NCI-H128 (cell line): Measurements from ENCODE around the gene PIK3R3.
"Not testable (repeated sequence)": the region's sequence is repeated elsewhere in the genome, so short reads cannot be mapped to it uniquely, and the experiment has no call there.

ENCODE experiments used
- DNase-seq: peaks from one replicate; lab custom pipeline; 2025; ENCODE audit not compliant: unreplicated experiment; lab: John Stamatoyannopoulos, UW

Gene PIK3R3

DNA sequence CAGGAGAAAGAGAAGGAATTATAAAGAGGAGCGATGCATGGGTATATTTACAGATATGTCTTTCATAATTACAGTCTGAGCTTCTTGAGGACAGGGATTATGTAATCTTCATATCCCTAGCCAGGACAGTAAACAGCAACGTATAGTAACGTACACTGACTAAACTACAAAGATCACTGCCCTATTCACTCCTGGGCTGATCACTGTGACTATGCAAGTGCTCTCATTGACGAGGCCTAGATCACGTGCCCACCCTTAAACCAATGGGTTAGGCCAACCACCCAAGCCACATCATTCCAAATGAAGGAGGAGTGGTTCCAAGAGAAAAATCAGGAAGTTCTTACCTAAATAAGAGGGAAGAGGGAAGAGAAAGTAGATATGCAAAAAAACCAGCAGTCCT lies 18.5 kb downstream of the PIK3R3 start:
- DNase-seq = no peak

DNA sequence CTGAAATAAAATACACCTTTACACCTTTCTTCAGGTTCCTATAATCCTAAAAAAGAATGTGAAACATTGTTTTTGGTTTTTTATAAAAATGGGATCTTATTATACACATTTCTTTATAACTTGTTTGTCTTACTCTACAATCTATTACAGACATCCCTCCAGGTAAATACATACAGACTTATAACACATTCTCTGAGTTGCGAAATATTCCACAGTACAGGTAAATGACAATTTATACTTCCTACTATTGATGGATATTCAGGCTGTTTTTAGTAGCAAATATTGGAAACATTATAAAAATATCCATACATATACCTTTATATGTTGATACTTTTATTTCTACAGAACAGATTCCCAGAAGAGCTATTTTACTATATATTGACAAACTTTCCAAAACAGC lies 20.3 kb downstream of the PIK3R3 start:
- no peak for DNase-seq

DNA sequence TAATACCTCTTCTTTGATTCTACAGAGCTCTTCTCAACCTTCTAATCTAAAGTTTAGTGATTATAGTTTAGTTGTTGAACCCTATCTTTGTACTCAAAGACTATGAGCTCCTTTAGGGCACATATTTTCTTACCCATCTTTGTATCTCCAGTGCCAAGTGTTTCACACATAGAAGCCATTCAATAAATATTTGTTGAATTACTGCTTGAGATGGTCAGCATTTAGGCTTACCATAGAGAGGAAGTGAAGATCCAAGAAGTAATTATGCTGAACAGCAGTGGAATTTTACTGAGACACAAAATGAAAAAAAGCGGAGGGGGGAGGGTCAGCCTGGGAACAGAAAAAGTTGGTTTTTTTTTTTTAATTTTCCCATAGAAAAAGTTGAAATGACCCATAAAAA lies 21.9 kb downstream of the PIK3R3 start:
- DNase-seq = no peak

DNA sequence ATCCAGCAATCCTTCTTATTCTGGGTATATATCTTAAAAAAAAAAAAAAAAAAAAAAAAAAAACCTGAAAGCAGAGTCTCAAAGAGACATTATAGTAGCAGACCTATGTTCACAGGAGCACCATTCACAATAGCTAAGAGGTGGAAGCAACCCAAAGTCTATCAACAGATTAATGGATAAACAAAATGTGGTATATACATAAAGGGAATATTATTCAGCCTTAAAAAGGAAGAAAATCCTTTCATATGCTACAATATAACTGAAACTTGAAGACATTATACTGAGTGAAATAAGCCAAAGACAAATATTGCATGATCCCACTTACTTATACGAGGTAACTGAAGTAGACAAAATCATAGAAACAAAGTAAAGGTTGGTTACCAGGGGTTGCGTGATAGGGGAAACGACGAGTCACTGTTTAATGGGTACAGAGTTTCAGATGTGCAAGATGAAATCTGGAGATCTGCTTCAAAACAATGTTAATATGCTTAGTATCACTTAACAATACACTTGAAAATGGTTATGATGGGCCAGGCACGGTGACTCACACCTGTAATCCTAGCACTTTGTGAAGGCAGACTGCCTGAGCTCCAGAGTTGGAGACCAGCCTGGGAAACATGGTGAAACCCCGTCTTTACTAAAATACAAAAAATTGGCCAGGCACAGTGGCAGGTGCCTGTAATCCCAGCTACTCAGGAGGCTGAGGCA lies 29.5 kb downstream of the PIK3R3 start:
- no peak for DNase-seq

DNA sequence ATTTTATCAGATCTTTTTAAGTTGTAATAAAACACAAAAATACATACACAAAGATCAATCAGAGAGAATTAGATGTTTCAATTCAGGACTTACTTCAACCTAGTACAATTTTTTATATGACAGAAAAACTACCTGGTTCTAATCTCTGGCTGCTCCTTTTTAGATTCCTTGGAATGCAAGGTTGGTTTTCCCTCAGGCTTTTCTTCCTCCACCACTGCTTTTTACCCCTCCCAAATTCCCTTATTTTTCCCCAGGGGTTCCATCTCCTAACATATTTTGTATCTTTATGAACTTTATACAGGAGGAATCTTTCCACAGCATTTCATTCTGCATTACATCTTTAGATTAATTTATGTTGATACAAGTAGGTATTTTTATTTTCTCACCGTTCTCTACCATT lies 33.2 kb downstream of the PIK3R3 start:
- no peak for DNase-seq

DNA sequence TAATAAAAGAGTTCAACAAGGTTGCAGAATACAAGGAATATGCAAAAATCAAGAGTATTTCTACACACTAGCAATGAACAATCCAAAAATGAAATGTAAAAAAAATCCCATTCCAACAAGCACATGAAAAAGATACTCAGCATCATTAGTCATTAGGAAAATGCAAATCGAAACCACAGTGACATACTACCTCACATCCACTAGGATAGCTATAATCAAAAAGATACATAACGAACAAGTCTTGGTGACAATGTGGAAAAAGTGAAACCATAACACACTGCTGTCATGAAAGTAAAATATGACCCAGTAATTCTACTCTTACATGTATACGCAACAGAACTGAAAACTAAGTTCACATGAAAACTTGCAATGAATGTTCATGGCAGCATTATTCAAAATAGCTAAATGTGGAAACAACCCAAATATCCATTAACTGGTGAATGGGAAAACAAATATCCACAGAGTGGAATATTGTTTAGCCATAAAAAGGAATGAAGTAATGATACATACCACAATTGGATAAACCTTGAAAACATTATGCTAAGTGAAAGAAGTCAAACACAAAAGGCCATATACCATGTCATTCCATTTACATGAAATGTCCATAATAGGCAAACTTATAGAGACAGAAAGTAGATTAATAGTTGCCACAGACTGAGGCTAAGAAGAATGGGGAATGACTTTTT lies 34.3 kb downstream of the PIK3R3 start:
- no peak for DNase-seq

DNA sequence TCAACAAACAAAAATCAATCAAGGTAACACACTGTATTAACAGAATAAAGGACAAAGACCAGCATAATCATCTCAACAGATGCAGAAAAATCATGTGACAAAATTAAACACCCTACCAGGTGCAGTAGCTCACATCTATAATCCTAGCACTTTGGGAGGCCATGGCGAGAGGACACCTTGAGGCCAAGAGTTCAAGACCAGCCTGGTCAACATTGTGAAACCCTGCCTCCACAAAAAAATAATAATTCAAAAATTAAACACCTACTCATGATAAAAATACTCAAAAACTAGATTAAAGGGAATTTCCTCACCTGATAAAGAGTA lies 35.3 kb downstream of the PIK3R3 start:
- no peak for DNase-seq

DNA sequence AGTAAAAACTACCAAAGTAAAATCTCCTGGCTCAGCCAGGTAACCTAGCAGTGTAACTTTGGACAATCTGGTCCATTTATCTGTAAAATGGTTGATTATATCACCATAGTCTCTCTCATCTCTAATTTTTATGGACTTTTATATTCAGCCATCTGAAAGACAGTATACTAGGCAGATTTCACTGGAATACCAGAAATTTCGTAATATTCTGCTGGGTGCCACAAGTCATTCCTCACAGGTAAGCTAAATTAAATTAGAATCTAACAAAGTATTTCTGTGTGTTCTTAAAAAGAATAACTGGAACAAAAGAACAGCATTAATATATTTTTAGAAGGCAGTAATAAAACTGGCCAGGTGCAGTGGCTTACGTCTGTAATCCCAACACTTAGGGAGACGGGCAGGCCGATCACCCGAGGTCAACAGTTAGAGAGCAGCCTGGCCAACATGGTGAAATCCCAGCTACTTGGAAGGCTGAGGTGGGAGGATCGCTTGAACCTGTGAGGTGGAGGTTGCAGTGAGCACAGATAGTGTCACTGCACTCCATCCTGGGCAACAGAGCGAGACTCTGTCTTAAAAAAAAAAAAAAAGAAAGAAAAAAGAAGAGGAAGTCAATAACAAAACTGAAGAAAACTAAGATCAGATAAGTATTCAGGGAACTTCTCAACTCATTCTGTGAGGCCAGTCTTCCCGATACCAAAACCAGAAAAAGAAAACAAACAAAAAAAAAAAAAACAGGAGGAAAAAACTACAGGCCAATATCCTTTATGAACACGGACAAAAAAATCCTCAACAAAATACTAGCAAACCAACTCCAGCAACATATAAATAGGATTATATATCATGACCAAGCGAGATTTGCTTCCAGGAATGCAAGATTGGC lies 35.9 kb downstream of the PIK3R3 start:
- DNase-seq = no peak

DNA sequence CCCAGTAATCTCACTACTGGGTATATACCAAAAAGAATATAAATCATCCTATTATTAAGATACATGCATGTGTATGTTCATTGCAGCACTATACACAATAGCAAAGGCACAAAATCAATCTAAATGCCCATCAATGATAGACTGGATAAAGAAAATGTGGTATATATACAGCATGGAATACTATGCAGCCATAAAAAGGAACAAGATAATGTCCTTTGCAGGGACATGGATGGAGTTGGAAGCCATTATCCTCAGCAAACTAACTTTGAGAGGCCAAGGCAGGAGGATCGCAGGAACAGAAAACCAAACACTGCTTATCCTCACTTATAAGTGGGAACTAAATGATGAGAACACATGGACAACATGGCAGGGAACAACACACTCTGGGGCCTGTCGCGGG lies 37.3 kb downstream of the PIK3R3 start:
- not testable (repeated sequence) for DNase-seq

DNA sequence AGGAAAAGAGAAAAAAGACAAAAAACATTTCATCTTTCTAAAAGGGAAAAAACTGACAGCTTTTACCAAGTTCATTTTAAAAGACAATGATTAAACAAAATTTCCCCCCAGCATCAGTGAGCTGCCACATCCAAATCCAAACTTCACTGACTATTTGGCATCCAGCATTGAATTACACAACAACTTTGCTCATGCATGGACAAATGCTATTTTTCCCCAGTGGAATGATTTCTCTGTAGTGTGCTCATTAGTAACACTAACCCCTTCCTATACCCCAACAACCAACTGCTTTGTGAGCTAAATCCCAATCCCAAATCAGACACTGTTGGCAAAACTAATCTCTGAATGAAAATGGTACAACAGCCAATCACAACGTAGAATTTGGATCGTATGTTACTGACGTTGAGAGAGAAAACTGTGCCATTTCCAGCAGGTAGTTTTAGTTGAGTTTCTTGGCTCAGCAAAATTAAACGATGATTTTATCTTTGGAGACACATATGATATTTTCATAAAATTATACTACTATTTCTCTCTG lies 37.9 kb downstream of the PIK3R3 start:
- no peak for DNase-seq

DNA sequence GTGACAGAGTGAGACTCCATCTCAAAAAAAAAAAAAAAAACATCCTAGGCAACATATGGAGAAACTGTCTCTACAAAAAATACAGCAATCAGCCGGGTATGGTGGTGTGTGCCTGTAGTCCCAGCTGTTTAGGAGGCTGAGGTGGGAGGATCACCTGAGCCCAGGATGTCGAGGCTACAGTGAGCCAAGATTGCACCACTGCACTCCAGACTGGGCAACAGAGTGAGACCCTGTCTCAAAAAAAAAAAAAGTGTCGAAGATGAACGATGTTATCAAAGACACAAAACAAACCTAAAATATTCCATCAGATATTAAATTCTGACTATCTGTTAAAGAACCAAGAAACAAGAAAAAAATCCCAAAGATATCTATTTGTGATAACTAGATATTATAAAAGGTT lies 38.6 kb downstream of the PIK3R3 start:
- not testable (repeated sequence) for DNase-seq

DNA sequence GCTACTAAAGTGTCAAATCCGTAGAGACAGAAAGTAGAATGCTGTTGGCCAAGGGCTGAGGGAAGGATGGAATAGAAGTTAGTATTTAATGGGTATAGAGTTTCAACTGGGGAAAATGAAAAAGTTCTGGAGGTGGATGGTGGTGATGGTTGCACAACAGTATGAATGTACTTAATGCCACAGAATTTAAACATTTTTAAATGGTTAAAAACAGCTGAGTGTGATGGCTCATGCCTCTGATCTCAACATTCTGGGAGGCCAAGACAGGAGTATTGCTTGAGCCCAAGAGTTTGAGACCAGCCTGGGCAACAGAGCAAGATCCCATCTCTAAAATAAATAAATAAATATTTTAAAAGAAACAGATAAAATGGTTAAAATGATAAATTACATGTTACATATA lies 44.5 kb downstream of the PIK3R3 start:
- no peak for DNase-seq

DNA sequence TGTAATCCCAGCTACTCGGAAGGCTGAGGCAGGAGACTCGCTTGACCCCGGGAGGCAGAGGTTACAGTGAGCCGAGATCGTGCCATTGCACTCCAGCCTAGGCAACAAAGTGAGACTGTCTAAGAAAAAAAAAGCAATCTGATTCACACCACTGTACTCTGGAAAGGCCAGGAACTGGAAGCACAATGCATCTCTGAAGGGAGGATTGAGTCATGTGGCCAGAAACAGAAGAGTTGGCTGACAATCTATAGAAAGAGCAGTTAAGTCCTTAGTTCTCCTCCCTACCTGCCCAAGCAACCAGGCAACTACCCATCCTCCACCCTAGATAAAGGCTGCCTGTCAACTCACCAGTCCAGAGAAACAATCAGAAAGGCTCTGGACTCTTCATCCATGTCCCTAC lies 45.9 kb downstream of the PIK3R3 start:
- DNase-seq = no peak

DNA sequence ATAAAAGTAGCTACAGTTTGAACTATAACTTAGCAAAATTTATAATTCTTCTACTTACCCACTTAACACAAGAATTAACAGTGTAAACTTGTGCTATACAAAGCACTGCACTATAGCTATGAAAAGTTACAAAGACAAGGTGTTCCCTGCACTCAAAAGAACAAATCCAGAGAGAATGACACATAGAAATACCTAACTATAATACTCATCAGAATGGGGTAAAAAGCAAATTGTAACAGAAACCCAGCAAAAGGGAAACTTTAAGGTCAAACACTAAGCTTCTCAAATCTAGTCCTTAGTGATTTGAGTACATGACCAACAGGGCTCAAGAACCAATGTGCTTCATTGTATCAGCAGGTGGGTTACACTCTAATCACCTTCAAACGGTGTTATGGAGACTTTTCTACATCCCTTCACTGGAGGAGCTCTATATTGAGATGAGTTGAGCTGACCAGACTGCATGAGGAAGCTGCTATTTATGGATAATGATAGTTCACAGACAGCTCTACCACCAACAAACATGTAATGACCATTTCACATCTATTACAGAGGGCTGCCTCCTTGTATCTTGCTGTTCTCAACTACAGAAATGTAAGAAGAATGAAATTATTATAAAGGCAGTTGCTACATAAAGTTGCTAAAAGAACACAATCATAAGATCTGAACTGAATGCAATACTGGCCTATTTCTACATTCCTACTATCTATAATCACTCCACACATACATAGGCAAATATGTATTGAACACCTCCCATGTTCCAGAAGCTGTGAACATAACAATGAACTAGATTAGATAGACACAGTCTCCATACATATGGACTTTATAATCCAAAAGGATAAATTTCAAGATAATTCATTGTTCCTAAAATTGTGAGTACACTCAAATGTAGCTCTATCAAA lies 47.6 kb downstream of the PIK3R3 start:
- no peak for DNase-seq

DNA sequence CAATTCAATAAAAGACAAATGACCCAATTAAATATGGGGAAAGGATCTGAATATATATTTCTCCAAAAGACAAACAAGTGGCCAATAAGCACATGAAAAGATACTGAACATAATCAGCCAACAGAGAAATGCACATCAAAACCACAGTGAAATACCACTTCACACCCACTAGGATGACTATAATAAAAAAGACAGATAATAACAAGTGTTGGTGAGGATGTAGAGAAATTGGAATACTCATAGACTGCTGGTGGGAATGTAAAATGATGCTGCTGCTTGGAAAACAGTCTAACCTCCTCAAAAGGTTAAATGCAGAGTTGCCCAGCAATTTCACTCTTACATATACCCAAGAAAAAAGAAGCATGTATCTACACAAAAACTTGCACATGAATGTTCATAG lies 48.9 kb downstream of the PIK3R3 start:
- no peak for DNase-seq

DNA sequence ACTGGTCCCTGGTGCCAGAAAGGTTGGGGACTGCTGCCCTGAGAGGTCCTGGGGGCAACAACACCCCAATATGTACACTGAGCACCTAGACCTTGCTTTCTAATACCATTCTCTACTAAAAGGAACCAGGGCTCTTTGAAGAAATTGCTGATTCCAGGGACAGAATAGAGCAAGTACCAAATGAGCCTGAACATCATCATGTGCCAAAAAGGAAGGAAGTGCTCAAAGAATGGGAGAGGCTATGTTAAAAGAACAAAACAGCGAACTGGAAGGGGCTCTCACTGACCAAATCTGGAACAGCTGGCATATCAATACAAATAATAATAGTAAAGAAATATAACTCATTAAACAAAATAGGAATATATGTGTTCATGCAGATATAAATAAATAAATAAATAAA lies 50.8 kb downstream of the PIK3R3 start:
- no peak for DNase-seq

DNA sequence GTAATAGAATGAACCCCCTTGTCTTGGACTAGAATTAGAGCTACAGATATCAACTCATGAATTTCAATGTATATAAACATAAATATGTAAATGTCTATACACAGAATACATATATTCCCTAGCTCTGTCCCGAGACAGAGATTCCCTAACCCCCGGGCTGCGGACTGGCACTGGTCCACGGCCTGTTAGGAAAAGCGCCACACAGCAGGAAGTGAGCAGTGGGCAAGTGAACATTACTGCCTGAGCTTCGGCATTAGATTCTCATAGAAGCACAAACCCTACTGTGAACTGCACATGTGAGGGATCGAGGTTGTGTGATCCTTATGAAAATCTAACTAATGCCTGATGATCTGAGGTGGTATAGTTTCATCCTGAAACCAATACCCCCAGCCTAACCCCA lies 51.2 kb downstream of the PIK3R3 start:
- no peak for DNase-seq

DNA sequence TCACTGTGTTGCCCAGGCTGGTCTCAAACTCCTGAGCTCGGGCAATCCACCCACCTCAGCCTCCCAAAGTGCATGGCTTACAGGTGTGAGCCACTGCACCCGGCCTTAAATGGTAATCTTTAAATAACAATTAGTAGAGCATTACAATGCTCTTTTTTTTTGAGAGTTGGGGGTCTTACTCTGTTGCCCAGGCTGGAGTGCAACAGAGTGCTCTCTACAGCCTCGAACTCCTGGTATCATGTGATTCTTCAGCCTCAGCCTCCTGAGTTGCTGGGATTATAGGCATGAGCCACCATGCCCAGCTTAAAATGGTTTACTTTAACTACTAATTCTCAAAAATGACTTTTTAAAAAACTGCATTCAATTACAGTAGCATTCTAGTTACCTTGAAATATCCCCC lies 52.2 kb downstream of the PIK3R3 start:
- DNase-seq = no peak

DNA sequence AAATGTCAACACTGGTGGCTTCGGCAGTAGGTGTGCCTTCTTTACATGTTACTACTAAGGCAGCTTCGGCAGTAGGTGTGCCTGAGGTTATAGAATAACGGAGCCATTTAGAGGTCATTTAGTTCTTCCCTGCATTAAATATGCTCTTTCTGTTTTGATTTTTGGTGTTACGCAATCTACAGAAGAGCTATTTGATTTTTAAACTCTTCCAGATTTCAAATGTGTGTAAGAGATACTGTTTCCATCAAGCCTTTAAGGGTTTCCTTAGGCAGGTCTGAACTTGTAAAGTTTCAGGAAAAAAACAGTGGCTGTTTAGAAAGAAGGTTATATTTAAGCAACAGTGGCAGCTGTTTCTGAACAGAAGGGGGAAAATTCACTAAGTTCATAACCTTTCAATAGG lies 54.8 kb downstream of the PIK3R3 start:
- DNase-seq = no peak

DNA sequence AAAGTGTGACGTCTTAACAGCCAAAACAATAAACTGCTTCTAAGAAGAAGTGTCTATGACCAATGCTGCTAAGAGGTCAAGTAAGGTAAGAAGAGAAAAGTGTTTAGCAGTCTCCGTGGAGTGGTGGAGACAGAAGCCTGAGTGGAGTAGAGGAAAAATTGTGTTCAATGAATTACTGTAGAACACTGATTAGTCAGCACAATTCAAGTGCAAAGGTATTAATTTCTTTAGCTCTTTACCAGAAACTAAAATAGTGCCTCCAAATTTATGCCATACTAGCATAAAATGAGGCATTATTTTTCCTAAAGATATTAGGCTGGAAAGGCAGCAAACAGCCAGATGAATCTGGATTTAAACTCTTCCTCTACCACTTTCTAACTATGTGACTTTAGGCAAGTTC lies 56.1 kb downstream of the PIK3R3 start:
- no peak for DNase-seq

DNA sequence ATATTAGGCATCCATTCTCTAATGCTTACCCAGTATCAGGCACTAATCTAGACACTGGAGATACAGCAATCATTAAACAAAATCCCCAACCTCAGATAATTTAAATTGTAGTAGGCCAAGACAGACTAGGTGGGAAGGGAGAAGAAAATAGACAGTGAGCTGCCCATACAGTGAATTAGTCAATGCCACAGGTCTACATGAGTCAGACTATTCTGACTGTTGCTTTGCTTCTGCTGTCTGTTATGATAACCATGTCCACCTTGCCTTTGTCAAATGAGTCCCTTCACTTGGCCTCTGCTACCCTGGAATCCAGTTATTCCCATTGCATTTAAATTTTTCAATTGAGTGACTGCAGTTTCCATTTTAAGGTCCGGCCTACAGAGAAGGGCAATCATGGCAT lies 59.5 kb downstream of the PIK3R3 start:
- no peak for DNase-seq
